DOHH2 (cell line): ENCODE measurements around the gene BANP.

Source experiments
- H3F3A ChIP-seq: fragments of 200-600 bp; sonication (generic), shearing (Covaris generic); 2 replicates; pipeline ENCODE4 v1.6.0; 2016; ENCODE audit warnings: antibody characterized with exemption, mild to moderate bottlenecking; ENCODE audit not compliant: control insufficient read depth, insufficient read depth
- H3K27ac ChIP-seq: fragments of 200-600 bp; sonication (generic); 2 replicates; pipeline ENCODE4 v1.5.1; 2014; ENCODE audit warnings: low read depth, mild to moderate bottlenecking, low read length, moderate library complexity
- H3K27me3 ChIP-seq: fragments of 200-600 bp; sonication (generic); 2 replicates; pipeline ENCODE4 v1.6.1; 2014; ENCODE audit warnings: mild to moderate bottlenecking, low read length, mixed read lengths; ENCODE audit not compliant: control insufficient read depth
- H3K36me3 ChIP-seq: fragments of 200-600 bp; sonication (generic); 2 replicates; pipeline ENCODE4 v1.6.1; 2014; ENCODE audit warnings: mild to moderate bottlenecking, low read length, moderate library complexity, mixed read lengths; ENCODE audit not compliant: control insufficient read depth
- H3K4me1 ChIP-seq: fragments of 200-600 bp; sonication (generic); 2 replicates; pipeline ENCODE4 v1.6.1; 2014; ENCODE audit warnings: mild to moderate bottlenecking, low read length, mixed read lengths; ENCODE audit not compliant: control insufficient read depth
- H3K4me2 ChIP-seq: fragments of 200-600 bp; sonication (generic); 2 replicates; pipeline ENCODE4 v1.6.0; 2014; ENCODE audit warnings: mild to moderate bottlenecking, low read length, moderate library complexity
- H3K4me3 ChIP-seq: fragments of 200-600 bp; sonication (generic); 2 replicates; pipeline ENCODE4 v1.5.1; 2014; ENCODE audit warnings: mild to moderate bottlenecking, low read length, mixed read lengths
- H3K79me2 ChIP-seq: fragments of 200-600 bp; sonication (generic); 2 replicates; pipeline ENCODE4 v1.6.1; 2014; ENCODE audit warnings: mild to moderate bottlenecking, low read length, mixed read lengths; ENCODE audit not compliant: control insufficient read depth
- H3K9me2 ChIP-seq: fragments of 200-600 bp; sonication (generic); replicated peaks from 2 replicates; pipeline ENCODE4 v1.6.1; 2014; ENCODE audit warnings: mild to moderate bottlenecking, low read length, mixed read lengths; ENCODE audit not compliant: control insufficient read depth
- H3K9me3 ChIP-seq: fragments of 200-600 bp; sonication (generic); 2 replicates; pipeline ENCODE4 v1.6.1; 2014; ENCODE audit warnings: antibody characterized with exemption, low read length, mixed read lengths; ENCODE audit not compliant: control insufficient read depth, insufficient read depth
- H4K20me1 ChIP-seq: fragments of 200-600 bp; sonication (generic); 2 replicates; pipeline ENCODE4 v1.6.0; 2014; ENCODE audit warnings: low read depth, mild to moderate bottlenecking, antibody characterized with exemption, low read length, moderate library complexity; ENCODE audit not compliant: control insufficient read depth, insufficient read depth
- EZH2phosphoT487 ChIP-seq: fragments of 200-600 bp; sonication (generic); IDR thresholded peaks from 2 replicates; pipeline ENCODE4 v1.6.1; 2017; ENCODE audit warnings: borderline replicate concordance, mild to moderate bottlenecking, antibody characterized with exemption, low read length, moderate library complexity, mixed read lengths
- TF ChIP-seq, protein P1 (sequence below): fragments of 200-600 bp; sonication (generic); IDR thresholded peaks from one replicate; pipeline ENCODE4 v1.5.1; 2014; ENCODE audit warnings: antibody characterized with exemption, mild to moderate bottlenecking, low read depth, low read length; ENCODE audit not compliant: poor library complexity, severe bottlenecking

Gene BANP

DNA sequence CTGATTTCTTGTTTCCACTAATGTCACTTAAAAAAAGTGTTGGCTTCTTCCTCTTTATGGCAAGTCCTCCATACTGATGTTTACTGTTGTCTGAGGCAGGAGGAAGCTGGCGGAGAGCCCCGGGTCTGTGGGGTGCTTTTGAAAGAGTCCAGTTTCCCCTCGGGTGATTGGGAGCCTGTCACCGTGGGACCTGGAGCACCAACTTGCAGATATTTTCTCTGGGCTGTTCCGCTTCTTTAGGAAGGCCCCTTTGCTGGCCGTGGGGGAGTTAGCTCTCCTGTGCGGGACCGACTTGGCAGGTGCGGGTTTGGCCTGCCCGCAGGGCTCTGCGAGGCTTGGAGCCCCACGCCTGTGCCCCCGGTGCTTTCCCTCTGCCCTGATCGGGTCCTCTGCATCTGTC lies 3.1 kb downstream of the BANP start:
- Histone ChIP-seq H3K4me3 (peak overlapping the region; percentile 33), H3K27ac (peak overlapping the region; percentile 21), H3K36me3 (peaks cover 69% of the 10 kb centered on the region), H3K4me2 (peak overlapping the region; percentile 81), H3K4me1 (peaks cover 58% of the 10 kb centered on the region), H3F3A (peaks cover 16% of the 10 kb centered on the region), H3K9me3 (no peaks in the 10 kb centered on the region), H4K20me1 (peaks cover 13% of the 10 kb centered on the region; the same call in 1 of the 2 replicates), H3K27me3 (no peaks in the 10 kb centered on the region), H3K9me2 (no peaks in the 10 kb centered on the region), H3K79me2 (peaks cover 79% of the 10 kb centered on the region)
- TF ChIP-seq EZH2phosphoT487 = no peak
- TF ChIP-seq, protein P1, sequence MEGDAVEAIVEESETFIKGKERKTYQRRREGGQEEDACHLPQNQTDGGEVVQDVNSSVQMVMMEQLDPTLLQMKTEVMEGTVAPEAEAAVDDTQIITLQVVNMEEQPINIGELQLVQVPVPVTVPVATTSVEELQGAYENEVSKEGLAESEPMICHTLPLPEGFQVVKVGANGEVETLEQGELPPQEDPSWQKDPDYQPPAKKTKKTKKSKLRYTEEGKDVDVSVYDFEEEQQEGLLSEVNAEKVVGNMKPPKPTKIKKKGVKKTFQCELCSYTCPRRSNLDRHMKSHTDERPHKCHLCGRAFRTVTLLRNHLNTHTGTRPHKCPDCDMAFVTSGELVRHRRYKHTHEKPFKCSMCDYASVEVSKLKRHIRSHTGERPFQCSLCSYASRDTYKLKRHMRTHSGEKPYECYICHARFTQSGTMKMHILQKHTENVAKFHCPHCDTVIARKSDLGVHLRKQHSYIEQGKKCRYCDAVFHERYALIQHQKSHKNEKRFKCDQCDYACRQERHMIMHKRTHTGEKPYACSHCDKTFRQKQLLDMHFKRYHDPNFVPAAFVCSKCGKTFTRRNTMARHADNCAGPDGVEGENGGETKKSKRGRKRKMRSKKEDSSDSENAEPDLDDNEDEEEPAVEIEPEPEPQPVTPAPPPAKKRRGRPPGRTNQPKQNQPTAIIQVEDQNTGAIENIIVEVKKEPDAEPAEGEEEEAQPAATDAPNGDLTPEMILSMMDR = no peak

DNA sequence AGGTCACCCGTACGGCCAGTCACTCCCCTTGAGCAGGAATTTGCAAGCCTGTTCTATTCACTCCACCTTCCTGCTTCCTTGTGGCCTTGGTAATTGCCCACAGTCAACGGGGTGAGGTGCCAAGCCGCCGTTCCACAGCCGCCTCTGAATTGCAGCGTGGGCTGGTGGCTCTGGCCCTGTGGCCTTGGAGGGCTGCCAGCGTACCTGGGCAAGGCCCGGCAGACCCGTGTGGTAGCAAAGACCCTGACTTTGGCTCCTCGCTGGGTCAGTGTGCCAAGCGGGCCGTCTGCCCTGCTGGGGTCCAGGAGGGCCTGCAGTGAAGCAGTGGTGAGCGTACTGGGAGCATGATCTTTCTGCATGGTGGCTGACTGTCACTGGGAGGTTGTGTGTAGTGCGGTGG lies 3.6 kb downstream of the BANP start:
- TF ChIP-seq EZH2phosphoT487 = no peak
- TF ChIP-seq, protein P1 = no peak
- peaks cover 83% of the 10 kb centered on the region for H3K79me2 ChIP-seq
- H3K9me3 ChIP-seq = no peaks in the 10 kb centered on the region
- H3K4me3 ChIP-seq = no peak overlapping the region
- H3K36me3 ChIP-seq = peaks cover 71% of the 10 kb centered on the region
- no peak overlapping the region for H3K27ac ChIP-seq
- peaks cover 16% of the 10 kb centered on the region for H3F3A ChIP-seq
- H4K20me1 ChIP-seq = peaks cover 13% of the 10 kb centered on the region; the same call in 1 of the 2 replicates
- peaks cover 57% of the 10 kb centered on the region for H3K4me1 ChIP-seq
- H3K4me2 ChIP-seq = peak overlapping the region; percentile 81
- no peaks in the 10 kb centered on the region for H3K27me3 ChIP-seq
- H3K9me2 ChIP-seq = no peaks in the 10 kb centered on the region

DNA sequence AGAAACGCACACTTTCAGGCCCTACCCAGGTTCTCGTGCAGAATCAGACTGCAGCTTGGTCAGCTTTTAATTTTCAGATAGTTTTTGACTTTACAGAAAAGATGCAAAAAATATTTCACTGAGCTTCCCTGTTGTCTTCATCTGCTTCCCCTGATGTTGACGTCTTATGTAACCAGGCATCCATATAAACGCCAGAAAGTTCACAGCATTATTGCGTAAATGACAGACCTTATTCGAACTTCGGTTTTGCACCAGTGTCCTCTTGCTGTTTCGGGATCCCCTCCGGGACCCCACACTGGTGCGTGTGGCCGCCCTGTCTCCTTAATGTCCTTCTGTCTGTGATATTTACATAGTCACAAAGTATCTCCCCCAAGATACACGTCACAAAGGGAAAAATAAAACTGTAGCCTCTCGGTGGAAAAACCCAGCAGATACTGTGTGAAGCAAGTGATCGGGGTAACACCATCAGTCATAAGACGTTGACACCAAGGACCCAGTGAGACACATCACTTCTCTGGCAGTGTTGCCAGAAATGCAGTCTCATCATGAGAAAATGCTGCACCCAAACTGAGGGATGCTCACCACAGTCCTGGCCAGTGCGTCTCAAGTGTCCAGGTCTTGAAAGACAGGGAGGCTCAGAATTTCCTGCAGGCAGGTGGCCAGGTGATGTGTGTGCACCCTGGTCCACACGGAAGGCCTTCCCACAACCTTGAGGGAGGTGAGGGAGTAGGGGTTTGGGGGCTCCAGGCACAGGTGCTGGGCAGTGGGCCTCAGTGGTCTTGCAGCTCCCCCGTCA lies 4.3 kb downstream of the BANP start:
- Histone ChIP-seq H3K27ac (peak overlapping the region; percentile 80), H3K4me2 (peak overlapping the region; percentile 81)

More for the DNA sequence above, 4.3 kb downstream of the BANP start:
- TF ChIP-seq EZH2phosphoT487 = no peak
- TF ChIP-seq, protein P1 = no peak
- Histone ChIP-seq H3K9me2 (no peaks in the 10 kb centered on the region), H3F3A (peaks cover 16% of the 10 kb centered on the region), H3K79me2 (peaks cover 90% of the 10 kb centered on the region), H3K9me3 (no peaks in the 10 kb centered on the region), H3K27me3 (no peaks in the 10 kb centered on the region), H3K4me3 (peak overlapping the region; percentile 49), H3K4me1 (peaks cover 51% of the 10 kb centered on the region), H3K36me3 (peaks cover 72% of the 10 kb centered on the region), H4K20me1 (peaks cover 17% of the 10 kb centered on the region; the same call in 1 of the 2 replicates)
